PFSK-1 (cell line): ENCODE data around the gene ISL2.

ENCODE experiments used
- POLR2AphosphoS5 ChIP-seq: IDR thresholded peaks from 2 replicates; pipeline ENCODE4 v1.6.1; 2012; ENCODE audit warnings: low read depth, mild to moderate bottlenecking, control low read depth, low read length, moderate library complexity
- TAF1 ChIP-seq: IDR thresholded peaks from 2 replicates; pipeline ENCODE4 v1.6.1; 2012; ENCODE audit warnings: low read length, control low read depth, borderline replicate concordance; ENCODE audit not compliant: insufficient read depth

- TF ChIP-seq POLR2AphosphoS5 (no peak), TAF1 (no peak)
Observed at GRCh38 chr15:76366714-76367113, 30.1 kb downstream of the ISL2 start.
